HG02623 (cell line): ENCODE results near the gene PLXDC2.
A peak's percentile ranks its signal among the peaks of the same experiment; 100 is the strongest.
"Not testable (repeated sequence)": the region's sequence is repeated elsewhere in the genome, so short reads cannot be mapped to it uniquely, and the experiment has no call there.

Source experiments
- ATAC-seq: cut with Tn5 transposase; IDR thresholded peaks from one replicate; pipeline ENCODE4 v1.9.1; 2021; ENCODE audit warnings: moderate library complexity; ENCODE audit not compliant: unreplicated experiment

Gene PLXDC2

GRCh38 chr10:19816411-19817230, at the start of gene PLXDC2:
Gene PLXDC2 (plus strand): TSS chr10:19816432.
- peak; percentile 34 for ATAC-seq

DNA sequence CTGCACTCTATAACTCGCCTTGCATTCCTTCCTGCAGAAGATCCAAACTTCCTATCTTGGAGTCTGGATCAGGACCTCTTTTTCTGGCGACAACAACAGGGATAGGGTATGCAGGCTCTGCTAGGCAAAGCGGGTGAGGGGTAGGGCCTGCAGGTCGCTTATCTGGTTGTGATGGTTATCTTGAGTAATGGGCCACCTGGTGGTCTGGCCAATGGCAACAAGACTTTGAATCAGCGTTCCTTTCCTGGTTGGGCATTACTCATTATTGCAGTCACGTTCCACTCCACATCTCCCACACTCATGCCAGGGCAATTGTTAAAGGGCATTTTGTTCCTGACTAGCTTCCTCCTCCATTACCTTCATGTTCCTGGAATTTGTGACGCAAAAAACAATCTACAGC, 48.4 kb upstream of the PLXDC2 start:
- ATAC-seq: no peak

DNA sequence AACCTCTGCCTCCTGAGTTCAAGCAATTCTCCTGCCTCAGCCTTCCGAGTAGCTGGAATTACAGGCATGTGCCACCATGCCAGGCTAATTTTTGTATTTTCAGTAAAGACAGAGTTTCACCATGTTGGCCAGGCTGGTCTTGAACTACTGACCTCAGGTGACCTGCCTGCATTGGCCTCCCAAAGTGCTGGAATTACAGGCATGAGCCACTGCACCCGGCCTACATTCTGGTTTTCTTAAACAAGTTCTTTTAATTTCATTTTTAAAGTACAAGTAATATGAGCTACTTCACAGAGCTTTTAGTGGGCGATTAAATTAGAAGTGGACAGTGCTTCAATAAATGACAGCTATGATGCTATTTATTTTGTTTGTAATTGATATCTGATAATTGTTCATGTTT, 46.4 kb upstream of the PLXDC2 start:
- ATAC-seq: not testable (repeated sequence)

DNA sequence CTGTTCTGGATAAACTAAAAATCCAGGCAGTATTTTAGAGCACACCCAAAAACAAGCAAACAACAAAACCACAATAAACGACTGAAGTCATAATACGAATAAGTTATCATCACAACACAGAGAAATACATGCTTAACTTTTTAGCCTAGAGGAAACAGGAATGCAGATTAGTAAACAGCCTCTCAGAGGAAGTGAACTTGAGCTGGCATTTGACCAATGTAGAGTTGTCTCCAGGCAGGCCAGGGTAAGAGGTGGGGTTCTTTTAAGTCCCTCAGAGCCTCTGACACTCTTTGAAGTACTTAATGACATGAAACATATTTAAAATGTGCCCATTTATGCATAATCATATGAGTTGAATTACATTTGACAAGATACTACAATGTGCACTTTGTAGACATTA, 43.3 kb upstream of the PLXDC2 start:
- no peak for ATAC-seq

- no peak for ATAC-seq
Measured at GRCh38 chr10:19775296-19775695, 40.9 kb upstream of the PLXDC2 start.

- ATAC-seq: no peak
Measured at GRCh38 chr10:19777806-19778205, 38.4 kb upstream of the PLXDC2 start.

DNA sequence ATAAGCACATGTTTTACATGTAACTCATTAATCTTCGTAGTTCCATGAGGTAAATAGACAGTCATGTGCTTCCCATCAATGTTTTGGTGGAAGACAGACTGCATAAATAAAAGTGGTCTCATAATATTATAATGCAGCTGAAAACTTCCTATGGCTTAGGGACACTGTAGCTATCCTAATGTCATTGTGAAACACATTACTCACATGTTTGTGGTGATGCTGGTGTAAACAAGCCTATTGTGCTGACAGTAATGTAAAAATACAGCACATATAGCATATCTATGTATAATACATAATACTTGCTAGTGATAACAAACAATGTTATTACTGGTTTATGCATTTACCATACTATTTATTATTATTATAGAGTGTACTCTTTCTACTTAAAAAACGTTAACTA, 37.2 kb upstream of the PLXDC2 start:
- no peak for ATAC-seq

- no peak for ATAC-seq
Measured at GRCh38 chr10:19782430-19783089, 33.7 kb upstream of the PLXDC2 start.

DNA sequence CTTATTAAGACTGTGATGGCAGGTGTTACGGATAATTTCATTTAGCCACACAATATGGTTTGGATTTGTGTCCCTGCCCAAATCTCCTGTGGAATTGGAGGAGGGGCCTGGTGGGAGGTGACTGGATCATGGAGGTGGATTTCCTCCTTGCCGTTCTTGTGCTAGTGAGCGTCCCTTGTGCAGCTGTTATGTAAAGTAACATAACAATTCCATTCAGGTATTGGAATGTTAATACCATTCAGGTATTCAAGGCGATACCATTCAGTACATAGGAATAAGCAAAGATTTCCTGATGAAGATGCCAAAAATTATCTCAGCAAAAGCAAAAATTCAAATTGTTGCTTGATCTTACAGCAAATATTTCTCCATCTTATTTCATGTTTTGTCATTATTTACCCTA, 32.5 kb upstream of the PLXDC2 start:
- ATAC-seq: no peak

- ATAC-seq: no peak
Measured at GRCh38 chr10:19785366-19785765, 30.9 kb upstream of the PLXDC2 start.

GRCh38 chr10:19788075-19788686, 28.1 kb upstream of the PLXDC2 start:
- peak; percentile 91 for ATAC-seq

DNA sequence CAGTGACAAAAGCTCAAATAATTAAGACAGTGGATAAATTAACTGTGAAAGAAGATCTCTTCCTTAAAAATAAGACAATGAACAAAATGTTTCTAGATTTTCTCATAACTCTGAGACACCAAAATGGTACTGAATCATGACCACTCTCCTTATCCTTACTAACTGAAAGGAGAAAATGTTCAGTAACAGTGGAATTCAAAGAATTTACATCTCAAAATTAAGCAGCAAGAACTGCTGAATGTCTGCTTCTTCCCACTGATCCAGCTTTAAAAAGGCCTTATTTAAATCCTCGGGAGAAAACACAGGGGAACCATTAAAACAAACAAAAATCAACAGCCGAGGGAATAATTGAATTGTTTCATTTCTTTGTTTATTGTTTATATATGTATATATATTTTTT, 27.3 kb upstream of the PLXDC2 start:
- no peak for ATAC-seq

DNA sequence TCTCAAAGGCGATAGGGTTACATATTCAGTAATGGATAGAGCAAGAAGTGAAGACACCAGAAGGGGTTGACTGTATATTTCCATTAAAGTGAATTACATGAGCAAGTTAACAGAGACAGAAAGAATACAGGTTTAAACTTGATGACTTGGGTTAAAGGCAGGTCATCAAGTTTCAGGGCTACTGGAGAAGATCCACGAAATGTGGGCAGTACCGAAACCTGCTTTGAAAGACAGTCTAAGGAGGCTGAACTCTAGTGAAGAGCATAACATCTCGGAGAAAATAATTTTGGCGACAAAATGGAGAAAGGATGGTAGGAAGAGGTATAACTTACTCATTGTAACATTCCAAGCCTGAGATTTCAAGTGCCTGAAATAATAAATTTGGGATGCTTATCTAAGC, 26.6 kb upstream of the PLXDC2 start:
- no peak for ATAC-seq

- no peak for ATAC-seq
Measured at GRCh38 chr10:19791032-19791431, 25.2 kb upstream of the PLXDC2 start.

DNA sequence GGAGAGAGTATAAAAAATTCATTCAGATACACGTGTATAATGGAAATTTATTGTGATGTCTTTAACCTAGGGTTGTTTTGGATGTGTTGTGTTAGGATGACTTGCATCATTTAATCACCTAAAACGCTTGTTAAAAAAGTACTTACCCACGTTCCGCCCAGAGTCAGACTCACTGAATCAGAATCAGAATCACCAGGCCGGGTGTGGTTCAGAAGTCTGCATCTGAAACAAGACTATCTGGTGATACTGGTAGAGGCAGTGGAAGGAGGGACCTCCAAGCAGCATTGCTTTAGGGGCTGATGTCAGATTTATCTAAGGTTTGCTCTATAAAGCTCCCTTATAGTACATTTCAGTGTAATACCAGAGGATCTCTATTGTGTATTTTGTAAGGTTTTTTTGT, 20.5 kb upstream of the PLXDC2 start:
- no peak for ATAC-seq

DNA sequence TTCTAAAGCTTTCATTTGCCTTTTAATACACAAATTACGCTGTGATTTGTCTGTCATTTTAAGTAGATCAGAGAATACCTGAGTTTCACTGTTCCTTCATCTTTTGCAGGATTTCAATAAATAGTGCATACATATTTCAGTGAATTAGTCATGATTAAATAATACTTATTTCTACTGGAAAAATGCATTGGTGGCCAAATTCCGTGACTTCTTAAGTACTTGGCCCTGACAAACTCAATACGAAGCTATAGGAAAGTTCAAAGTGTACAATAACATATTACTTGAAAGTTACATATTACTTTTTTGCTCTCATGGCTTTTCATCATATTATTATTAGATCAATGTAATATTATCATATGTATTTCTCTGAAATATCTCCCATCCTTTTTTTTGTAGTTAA, 16.1 kb upstream of the PLXDC2 start:
- ATAC-seq: no peak

- no peak for ATAC-seq
Measured at GRCh38 chr10:19801369-19801768, 14.9 kb upstream of the PLXDC2 start.

DNA sequence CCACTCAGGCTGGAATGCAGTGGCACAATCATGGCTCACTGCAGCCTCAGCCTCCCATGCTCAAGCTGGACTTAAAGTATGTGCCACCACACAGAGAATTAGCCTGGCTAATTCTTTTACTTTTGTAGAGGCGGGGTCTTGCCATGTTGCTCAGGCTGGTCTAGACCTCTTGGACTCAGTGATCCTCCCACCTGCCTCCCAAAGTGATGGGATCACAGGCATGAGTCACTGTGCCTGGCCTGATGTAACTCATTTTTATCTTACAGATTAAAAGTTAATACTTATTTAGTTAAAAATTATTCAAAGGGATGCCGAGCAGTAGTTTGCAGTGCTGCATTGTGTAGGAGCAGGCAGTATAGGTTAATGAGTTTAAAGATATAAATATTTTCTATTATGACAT, 12.6 kb upstream of the PLXDC2 start:
- ATAC-seq: no peak

GRCh38 chr10:19809481-19809880, 6.8 kb upstream of the PLXDC2 start:
- ATAC-seq: no peak

DNA sequence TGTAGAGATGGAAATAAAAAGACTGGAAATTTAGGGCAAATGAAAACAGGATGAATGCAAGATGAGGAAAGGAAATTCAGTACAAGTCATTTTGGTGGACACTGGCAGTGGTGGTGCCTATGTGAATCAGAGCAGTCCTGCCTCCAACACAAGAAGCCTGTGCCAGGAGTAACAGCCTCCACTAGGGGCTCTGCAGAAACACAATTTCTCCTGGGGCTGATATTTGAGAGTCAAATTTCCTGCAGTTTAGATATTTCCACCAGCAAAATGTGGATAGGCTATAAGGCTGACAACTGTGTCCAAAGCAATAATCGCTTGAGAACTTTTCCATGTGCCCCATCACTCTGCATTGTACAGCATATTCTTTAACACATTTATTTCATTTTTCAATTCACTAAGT, 4.7 kb upstream of the PLXDC2 start:
- ATAC-seq: no peak

- ATAC-seq: no peak
Measured at GRCh38 chr10:19812976-19813375, 3.3 kb upstream of the PLXDC2 start.
